GM12892 (cell line): ENCODE measurements around the gene FTCD.

Source experiments
- POLR2A ChIP-seq: IDR thresholded peaks from 2 replicates; pipeline ENCODE4 v1.6.1; 2011; ENCODE audit warnings: low read depth, low read length, control low read depth
- POLR2AphosphoS5 ChIP-seq: IDR thresholded peaks from 2 replicates; pipeline ENCODE4 v1.6.1; 2011; ENCODE audit warnings: low read depth, low read length, control low read depth
- TAF1 ChIP-seq: IDR thresholded peaks from 2 replicates; pipeline ENCODE4 v1.6.1; 2011; ENCODE audit warnings: low read depth, mild to moderate bottlenecking, control low read depth, low read length, borderline replicate concordance

DNA sequence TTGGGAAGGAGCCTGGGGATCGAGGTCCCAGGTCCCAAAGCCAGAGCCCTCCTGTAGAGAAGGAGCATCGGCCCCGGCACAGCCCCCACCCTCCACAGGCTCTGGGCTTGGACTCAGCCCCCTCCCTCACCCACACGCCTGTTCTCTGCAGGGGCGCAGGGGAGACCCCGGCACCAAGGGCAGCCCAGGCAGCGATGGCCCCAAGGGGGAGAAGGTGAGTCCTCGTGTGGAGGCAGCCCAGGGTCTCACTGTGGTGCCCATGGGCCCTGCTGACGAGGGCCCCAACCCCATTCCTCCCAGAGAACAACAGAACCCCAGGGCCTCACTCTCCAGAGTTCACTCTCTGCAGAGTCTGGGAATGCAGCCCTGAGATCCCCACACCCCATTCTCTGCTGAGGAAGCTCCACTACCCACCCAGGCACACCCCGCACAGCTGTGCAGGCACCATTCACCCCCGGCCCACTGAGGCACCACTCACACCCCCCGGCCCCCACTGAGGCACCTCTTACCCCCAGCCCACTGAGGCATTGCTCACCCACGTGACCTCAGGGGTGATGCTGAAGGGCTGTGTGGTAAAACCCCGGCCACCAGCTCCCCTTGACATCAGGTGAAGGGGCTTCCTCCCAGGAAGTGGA is 35.6 kb downstream of the FTCD start:
- TF ChIP-seq POLR2AphosphoS5 (no peak), POLR2A (no peak), TAF1 (no peak)
